Loucy (cell line): Measurements from ENCODE around the gene CTBP2.

Source experiments
- H2AFZ ChIP-seq: fragments of 200-600 bp; sonication (generic); 2 replicates; pipeline ENCODE4 v1.6.0; 2016; ENCODE audit warnings: antibody characterized with exemption, mild to moderate bottlenecking, low read length, moderate library complexity
- H3F3A ChIP-seq: fragments of 200-600 bp; 2 replicates; pipeline ENCODE4 v1.6.0; 2016; ENCODE audit warnings: antibody characterized with exemption, low read depth, mild to moderate bottlenecking
- H3K27me3 ChIP-seq: fragments of 200-600 bp; sonication (generic); 2 replicates; pipeline ENCODE4 v1.6.1; 2014; ENCODE audit warnings: low read length, mild to moderate bottlenecking; ENCODE audit not compliant: insufficient read depth, poor library complexity, severe bottlenecking
- H3K36me3 ChIP-seq: fragments of 200-600 bp; sonication (generic); 2 replicates; pipeline ENCODE4 v1.6.1; 2016; ENCODE audit warnings: low read length; ENCODE audit not compliant: insufficient read depth
- H3K4me1 ChIP-seq: fragments of 200-600 bp; sonication (generic); 2 replicates; pipeline ENCODE4 v1.5.1; 2014; ENCODE audit warnings: low read length, mild to moderate bottlenecking; ENCODE audit not compliant: insufficient read depth, poor library complexity, severe bottlenecking
- H3K4me2 ChIP-seq: fragments of 200-600 bp; sonication (generic); 2 replicates; pipeline ENCODE4 v1.6.0; 2014; ENCODE audit warnings: antibody characterized with exemption, low read length, low read depth, mild to moderate bottlenecking; ENCODE audit not compliant: poor library complexity, severe bottlenecking
- H3K4me3 ChIP-seq: fragments of 200-600 bp; sonication (generic); 2 replicates; pipeline ENCODE4 v1.5.1; 2014; ENCODE audit warnings: low read length, mild to moderate bottlenecking, mixed read lengths; ENCODE audit not compliant: poor library complexity, severe bottlenecking
- H3K79me2 ChIP-seq: fragments of 200-600 bp; sonication (generic); 2 replicates; pipeline ENCODE4 v1.6.1; 2014; ENCODE audit warnings: low read length; ENCODE audit not compliant: insufficient read depth
- H3K9ac ChIP-seq: fragments of 200-600 bp; sonication (generic); 2 replicates; pipeline ENCODE4 v1.6.0; 2014; ENCODE audit warnings: mild to moderate bottlenecking, low read depth, low read length, moderate library complexity; ENCODE audit not compliant: poor library complexity, severe bottlenecking
- H3K9me2 ChIP-seq: fragments of 200-600 bp; sonication (generic); replicated peaks from 2 replicates; pipeline ENCODE4 v1.6.1; 2016; ENCODE audit warnings: low read depth, low read length, mixed read lengths
- H3K9me3 ChIP-seq: fragments of 200-600 bp; sonication (generic); 2 replicates; pipeline ENCODE4 v1.6.1; 2014; ENCODE audit warnings: mild to moderate bottlenecking, antibody characterized with exemption, low read length, low read depth; ENCODE audit not compliant: insufficient read depth
- H4K20me1 ChIP-seq: fragments of 200-600 bp; sonication (generic); 2 replicates; pipeline ENCODE4 v1.6.0; 2014; ENCODE audit warnings: antibody characterized with exemption, low read length, mild to moderate bottlenecking; ENCODE audit not compliant: insufficient read depth, poor library complexity, severe bottlenecking
- EZH2phosphoT487 ChIP-seq: fragments of 200-600 bp; IDR thresholded peaks from 2 replicates; pipeline ENCODE4 v1.6.1; 2018; ENCODE audit warnings: antibody characterized with exemption, mild to moderate bottlenecking, moderate library complexity, borderline replicate concordance
- TF ChIP-seq, protein P1 (sequence below): fragments of 200-600 bp; sonication (generic); conservative IDR thresholded peaks from 2 replicates; pipeline ENCODE4 v1.5.1; 2014; ENCODE audit warnings: mild to moderate bottlenecking, antibody characterized with exemption, low read length

Gene CTBP2

DNA sequence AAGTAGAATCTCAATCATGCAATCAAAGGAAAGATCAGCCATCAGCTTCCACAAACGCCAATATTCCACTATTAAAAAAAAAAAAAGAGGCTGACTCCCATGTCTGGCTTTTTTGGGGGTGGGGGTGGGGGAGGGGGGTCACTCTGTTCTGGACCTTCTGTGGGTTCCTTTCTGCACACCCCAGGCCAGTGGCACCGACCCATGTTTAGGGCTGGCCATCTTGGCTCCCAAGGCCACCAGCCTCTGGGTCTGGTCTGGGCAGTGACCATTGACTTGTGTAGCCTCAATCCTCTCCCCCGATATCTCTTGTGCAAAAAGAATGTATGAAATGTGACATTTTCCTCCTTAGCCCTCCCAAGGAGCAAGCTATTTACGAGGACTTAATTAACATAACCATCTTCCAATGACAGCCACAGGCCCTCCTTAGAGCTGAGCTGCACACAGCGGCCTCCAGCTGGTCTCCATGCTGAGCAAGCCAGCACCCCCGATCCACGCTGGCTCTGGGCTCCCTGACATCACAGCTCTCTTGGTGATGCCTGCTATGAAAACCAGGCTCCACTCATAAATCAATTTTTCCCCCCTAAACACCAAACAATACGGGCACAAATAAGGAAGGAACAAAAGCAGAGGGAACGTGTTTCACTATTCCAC, 118.4 kb downstream of the CTBP2 start:
- Histone ChIP-seq H3K9me3 (no peaks in the 10 kb centered on the region), H3K9me2 (no peaks in the 10 kb centered on the region), H3K9ac (no peak overlapping the region), H3K36me3 (no peaks in the 10 kb centered on the region), H2AFZ (no peak overlapping the region), H3K4me2 (no peak overlapping the region), H3K79me2 (no peaks in the 10 kb centered on the region), H3K4me1 (no peaks in the 10 kb centered on the region), H3K4me3 (no peak overlapping the region), H3K27me3 (no peaks in the 10 kb centered on the region), H4K20me1 (no peaks in the 10 kb centered on the region), H3F3A (no peaks in the 10 kb centered on the region)
- TF ChIP-seq EZH2phosphoT487, result no peak
- TF ChIP-seq, protein P1, sequence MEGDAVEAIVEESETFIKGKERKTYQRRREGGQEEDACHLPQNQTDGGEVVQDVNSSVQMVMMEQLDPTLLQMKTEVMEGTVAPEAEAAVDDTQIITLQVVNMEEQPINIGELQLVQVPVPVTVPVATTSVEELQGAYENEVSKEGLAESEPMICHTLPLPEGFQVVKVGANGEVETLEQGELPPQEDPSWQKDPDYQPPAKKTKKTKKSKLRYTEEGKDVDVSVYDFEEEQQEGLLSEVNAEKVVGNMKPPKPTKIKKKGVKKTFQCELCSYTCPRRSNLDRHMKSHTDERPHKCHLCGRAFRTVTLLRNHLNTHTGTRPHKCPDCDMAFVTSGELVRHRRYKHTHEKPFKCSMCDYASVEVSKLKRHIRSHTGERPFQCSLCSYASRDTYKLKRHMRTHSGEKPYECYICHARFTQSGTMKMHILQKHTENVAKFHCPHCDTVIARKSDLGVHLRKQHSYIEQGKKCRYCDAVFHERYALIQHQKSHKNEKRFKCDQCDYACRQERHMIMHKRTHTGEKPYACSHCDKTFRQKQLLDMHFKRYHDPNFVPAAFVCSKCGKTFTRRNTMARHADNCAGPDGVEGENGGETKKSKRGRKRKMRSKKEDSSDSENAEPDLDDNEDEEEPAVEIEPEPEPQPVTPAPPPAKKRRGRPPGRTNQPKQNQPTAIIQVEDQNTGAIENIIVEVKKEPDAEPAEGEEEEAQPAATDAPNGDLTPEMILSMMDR, result no peak

DNA sequence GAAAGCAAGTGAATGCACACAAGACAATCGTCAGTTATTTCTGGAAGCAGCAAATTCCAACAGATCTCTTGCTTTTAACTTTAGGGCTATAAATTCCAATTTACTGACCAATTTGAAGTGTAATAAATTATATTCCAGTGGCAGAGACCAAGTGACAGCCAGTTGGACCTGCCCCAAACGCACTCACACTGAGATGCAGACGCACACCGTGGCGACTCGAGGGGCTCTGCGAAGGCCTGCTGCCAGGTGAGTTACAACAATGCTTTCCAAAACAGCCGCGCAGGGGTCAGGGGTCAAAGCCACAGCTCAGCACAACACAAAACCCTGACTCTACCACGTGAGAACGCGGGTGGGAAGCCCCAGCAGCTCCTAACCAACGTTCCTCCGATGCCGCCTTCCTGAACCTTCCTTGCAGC, 121.0 kb downstream of the CTBP2 start:
- no peaks in the 10 kb centered on the region for H3K36me3 ChIP-seq
- H4K20me1 ChIP-seq, result no peaks in the 10 kb centered on the region
- H3K9ac ChIP-seq, result no peak overlapping the region
- H3K4me1 ChIP-seq, result no peaks in the 10 kb centered on the region
- H3K79me2 ChIP-seq, result no peaks in the 10 kb centered on the region
- no peaks in the 10 kb centered on the region for H3K27me3 ChIP-seq
- H2AFZ ChIP-seq, result no peak overlapping the region
- TF ChIP-seq EZH2phosphoT487, result no peak
- TF ChIP-seq, protein P1, result no peak
- no peak overlapping the region for H3K4me2 ChIP-seq
- no peaks in the 10 kb centered on the region for H3K9me3 ChIP-seq
- no peaks in the 10 kb centered on the region for H3K9me2 ChIP-seq
- H3K4me3 ChIP-seq, result no peak overlapping the region
- no peaks in the 10 kb centered on the region for H3F3A ChIP-seq

DNA sequence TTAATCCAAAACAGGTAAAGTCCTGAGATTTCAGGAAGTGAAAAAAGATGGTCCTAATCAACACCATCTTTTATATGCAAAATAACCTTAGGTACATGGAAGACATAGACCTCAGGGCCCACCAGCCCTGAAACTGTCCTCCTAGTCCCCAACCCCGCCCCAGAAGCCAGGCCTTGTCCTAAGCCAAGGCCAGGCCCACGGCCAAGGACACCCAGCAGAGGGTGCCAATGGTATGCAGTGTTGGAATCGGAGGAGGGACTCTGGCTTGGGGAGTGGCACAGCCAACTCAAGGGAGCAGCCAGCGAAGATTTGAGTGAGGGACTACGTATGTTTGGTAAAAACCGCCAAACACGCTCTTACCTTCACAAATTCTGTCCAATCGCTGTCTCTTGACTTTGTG, 121.7 kb downstream of the CTBP2 start:
- H3K4me2 ChIP-seq, result no peak overlapping the region
- H3K9me3 ChIP-seq, result no peaks in the 10 kb centered on the region
- H3K4me1 ChIP-seq, result no peaks in the 10 kb centered on the region
- no peak overlapping the region for H3K4me3 ChIP-seq
- H2AFZ ChIP-seq, result no peak overlapping the region
- H3K36me3 ChIP-seq, result no peaks in the 10 kb centered on the region
- H3K9me2 ChIP-seq, result no peaks in the 10 kb centered on the region
- no peak overlapping the region for H3K9ac ChIP-seq
- no peaks in the 10 kb centered on the region for H3K79me2 ChIP-seq
- H4K20me1 ChIP-seq, result no peaks in the 10 kb centered on the region
- H3F3A ChIP-seq, result no peaks in the 10 kb centered on the region
- no peak for TF ChIP-seq EZH2phosphoT487
- TF ChIP-seq, protein P1, result no peak
- no peaks in the 10 kb centered on the region for H3K27me3 ChIP-seq
